OCI-LY1 (cell line): ENCODE results near the gene HSD17B14.

ENCODE experiments used
- H2AFZ ChIP-seq: fragments of 200-600 bp; sonication (generic), shearing (Covaris generic); 2 replicates; pipeline ENCODE4 v1.6.0; 2014; ENCODE audit warnings: antibody characterized with exemption, mild to moderate bottlenecking, low read length
- H3F3A ChIP-seq: fragments of 200-600 bp; sonication (generic), shearing (Covaris generic); 2 replicates; pipeline ENCODE4 v1.6.0; 2014; ENCODE audit warnings: mild to moderate bottlenecking, antibody characterized with exemption, low read length, moderate library complexity; ENCODE audit not compliant: insufficient read depth
- H3K27ac ChIP-seq: fragments of 200-600 bp; sonication (generic); 2 replicates; pipeline ENCODE4 v1.5.1; 2014; ENCODE audit warnings: low read length, mixed run types, mild to moderate bottlenecking, low read depth; ENCODE audit not compliant: poor library complexity, severe bottlenecking
- H3K27me3 ChIP-seq: fragments of 200-600 bp; sonication (generic); 2 replicates; pipeline ENCODE4 v1.6.0; 2014; ENCODE audit warnings: antibody characterized with exemption, mild to moderate bottlenecking, low read length, moderate library complexity; ENCODE audit not compliant: insufficient read depth
- H3K36me3 ChIP-seq: fragments of 200-600 bp; sonication (generic); 2 replicates; pipeline ENCODE4 v1.6.1; 2014; ENCODE audit warnings: mild to moderate bottlenecking, antibody characterized with exemption, low read length, moderate library complexity, mixed read lengths; ENCODE audit not compliant: insufficient read depth
- H3K4me1 ChIP-seq: fragments of 200-600 bp; sonication (generic); 2 replicates; pipeline ENCODE4 v1.5.1; 2014; ENCODE audit warnings: mild to moderate bottlenecking, low read length, moderate library complexity; ENCODE audit not compliant: insufficient read depth, severe bottlenecking
- H3K4me2 ChIP-seq: fragments of 200-600 bp; sonication (generic), shearing (Covaris generic); 2 replicates; pipeline ENCODE4 v1.6.1; 2014; ENCODE audit warnings: low read length
- H3K4me3 ChIP-seq: fragments of 200-600 bp; sonication (generic); 2 replicates; pipeline ENCODE4 v1.5.1; 2014; ENCODE audit warnings: low read length, low read depth, mild to moderate bottlenecking, mixed read lengths; ENCODE audit not compliant: poor library complexity, severe bottlenecking
- H3K79me2 ChIP-seq: fragments of 200-600 bp; shearing (Covaris generic); 2 replicates; pipeline ENCODE4 v1.6.1; 2016; ENCODE audit warnings: mixed run types, low read length, mixed read lengths; ENCODE audit not compliant: insufficient read depth
- H3K9ac ChIP-seq: fragments of 200-600 bp; sonication (generic), shearing (Covaris generic); 2 replicates; pipeline ENCODE4 v1.6.1; 2014; ENCODE audit warnings: mild to moderate bottlenecking, low read length, mixed read lengths
- H3K9me2 ChIP-seq: fragments of 200-600 bp; sonication (generic), shearing (Covaris generic); 2 replicates; pipeline ENCODE4 v1.6.1; 2014; ENCODE audit warnings: low read depth, mild to moderate bottlenecking, low read length, mixed read lengths
- H3K9me3 ChIP-seq: fragments of 200-600 bp; shearing (Covaris generic); 2 replicates; pipeline ENCODE4 v1.6.1; 2014; ENCODE audit warnings: low read length, mixed read lengths
- H4K20me1 ChIP-seq: fragments of 200-600 bp; sonication (generic), shearing (Covaris generic); 2 replicates; pipeline ENCODE4 v1.6.0; 2016; ENCODE audit warnings: mild to moderate bottlenecking, low read length; ENCODE audit not compliant: insufficient read depth
- CTCF ChIP-seq: fragments of 200-600 bp; sonication (generic), shearing (Covaris generic); IDR thresholded peaks from 2 replicates; pipeline ENCODE4 v1.5.1; 2017; ENCODE audit warnings: mild to moderate bottlenecking, antibody characterized with exemption, low read length, moderate library complexity, mixed read lengths
- EZH2 ChIP-seq: fragments of 200-600 bp; sonication (generic), shearing (Covaris generic); IDR thresholded peaks from 2 replicates; pipeline ENCODE4 v1.8.0; 2017; ENCODE audit warnings: borderline replicate concordance, mixed run types, mild to moderate bottlenecking, antibody characterized with exemption, low read length, moderate library complexity, mixed read lengths

The HSD17B14 gene

GRCh38 chr19:48798937-48799336, 37.4 kb downstream of the HSD17B14 start:
- Histone ChIP-seq H3K9me2 (no peaks in the 10 kb centered on the region), H3F3A (no peaks in the 10 kb centered on the region; the same call in 1 of the 2 replicates), H4K20me1 (no peaks in the 10 kb centered on the region), H3K36me3 (no peaks in the 10 kb centered on the region), H3K9ac (no peak overlapping the region), H3K27ac (no peak overlapping the region), H3K9me3 (no peaks in the 10 kb centered on the region), H3K4me2 (no peak overlapping the region), H2AFZ (no peak overlapping the region), H3K79me2 (no peaks in the 10 kb centered on the region), H3K4me1 (peaks cover 3% of the 10 kb centered on the region), H3K27me3 (no peaks in the 10 kb centered on the region), H3K4me3 (no peak overlapping the region)
- no peak for TF ChIP-seq EZH2
- no peak for TF ChIP-seq CTCF

DNA sequence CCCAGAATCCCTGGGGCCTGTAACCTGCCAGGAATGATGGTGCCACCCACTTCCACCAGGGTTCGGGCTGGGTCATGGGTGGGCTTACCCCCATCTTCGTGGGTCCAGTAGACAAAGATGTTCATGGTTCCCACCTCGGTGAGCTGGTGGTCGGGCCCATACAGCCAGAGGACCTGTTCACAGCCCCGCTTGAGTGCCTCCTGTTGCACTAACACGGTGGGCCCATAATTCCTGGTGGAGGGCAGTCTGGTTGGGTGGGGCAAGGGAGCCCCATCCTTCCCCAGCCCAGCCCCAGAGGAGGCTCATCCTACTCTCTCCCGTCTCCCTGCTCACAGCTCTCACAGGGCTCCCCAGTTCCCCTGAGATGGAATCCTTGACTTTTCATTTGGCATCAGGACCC, 39.2 kb downstream of the HSD17B14 start:
- H3K4me2 ChIP-seq: no peak overlapping the region
- no peaks in the 10 kb centered on the region for H3K79me2 ChIP-seq
- no peak overlapping the region for H3K9ac ChIP-seq

DNA sequence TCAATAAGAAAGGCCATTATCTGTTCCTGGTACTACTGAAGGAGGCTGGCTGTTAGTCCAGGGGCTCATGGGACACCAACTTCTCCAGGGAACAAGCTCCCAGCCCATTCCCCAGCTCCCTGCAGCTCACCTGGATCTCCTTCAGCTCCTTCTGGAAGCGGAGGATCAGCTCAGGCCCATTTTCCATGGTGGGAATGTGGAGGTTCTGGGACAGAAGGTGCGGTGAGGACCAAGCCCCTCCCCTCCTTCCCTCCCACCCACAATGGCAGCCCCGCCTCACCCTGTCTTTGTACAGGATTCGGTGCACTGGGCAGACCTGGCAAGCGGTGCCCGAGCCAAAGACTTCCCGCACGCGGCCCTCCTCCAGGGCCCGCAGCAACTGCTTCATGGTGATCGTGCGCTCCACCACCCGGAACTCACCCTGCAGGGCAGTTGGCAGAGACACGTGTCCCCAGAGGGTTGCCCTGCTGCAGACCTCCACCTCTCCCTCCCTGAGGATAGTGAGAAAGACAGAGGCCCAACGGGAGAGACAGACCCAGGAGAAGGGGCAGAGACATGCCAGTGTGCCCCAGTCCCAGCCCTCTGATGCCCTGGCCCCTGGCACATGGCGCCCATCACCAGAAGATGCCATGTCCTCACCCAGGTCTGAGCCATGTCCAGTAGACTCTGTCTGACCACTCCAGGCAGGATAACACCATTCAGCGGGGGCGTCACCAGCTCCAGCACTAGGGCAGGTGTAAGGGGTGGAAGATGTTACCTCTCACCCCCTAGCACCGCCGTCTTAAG, 39.8 kb downstream of the HSD17B14 start:
- no peaks in the 10 kb centered on the region; the same call in 1 of the 2 replicates for H3F3A ChIP-seq
- no peak overlapping the region for H3K4me2 ChIP-seq
- H2AFZ ChIP-seq: no peak overlapping the region
- TF ChIP-seq CTCF: no peak
- TF ChIP-seq EZH2: no peak
- no peaks in the 10 kb centered on the region for H3K9me2 ChIP-seq
- no peaks in the 10 kb centered on the region for H3K9me3 ChIP-seq
- no peaks in the 10 kb centered on the region for H3K36me3 ChIP-seq
- H3K9ac ChIP-seq: no peak overlapping the region
- no peak overlapping the region for H3K27ac ChIP-seq
- H4K20me1 ChIP-seq: no peaks in the 10 kb centered on the region
- peaks cover 5% of the 10 kb centered on the region; the same call in 1 of the 2 replicates for H3K27me3 ChIP-seq
- H3K4me3 ChIP-seq: no peak overlapping the region
- peaks cover 3% of the 10 kb centered on the region for H3K4me1 ChIP-seq
- H3K79me2 ChIP-seq: no peaks in the 10 kb centered on the region

More for the DNA sequence above, 39.2 kb downstream of the HSD17B14 start:
- TF ChIP-seq CTCF (no peak), EZH2 (no peak)
- Histone ChIP-seq H3K27me3 (peaks cover 5% of the 10 kb centered on the region; the same call in 1 of the 2 replicates), H3K4me1 (peaks cover 3% of the 10 kb centered on the region), H3K36me3 (no peaks in the 10 kb centered on the region), H4K20me1 (no peaks in the 10 kb centered on the region), H3K27ac (no peak overlapping the region), H3F3A (no peaks in the 10 kb centered on the region; the same call in 1 of the 2 replicates), H3K9me3 (no peaks in the 10 kb centered on the region), H3K9me2 (no peaks in the 10 kb centered on the region), H2AFZ (no peak overlapping the region), H3K4me3 (no peak overlapping the region)
